ENCODE results near the gene BAIAP2.

BAIAP2 gene

GRCh38 chr17:80989586-80989913 is 45.4 kb upstream of the BAIAP2 start (continued):
- TF ChIP-seq TCF4 (CRISPR knock-in tag; IDR thresholded peaks at IDR 0.05; ENCODE audit: borderline replicate concordance) (no peak), CSRNP3 (CRISPR knock-in tag; IDR thresholded peaks at IDR 0.05) (no peak), TOX (CRISPR knock-in tag; IDR thresholded peaks at IDR 0.05; ENCODE audit: borderline replicate concordance) (no peak), ZNF8 (CRISPR knock-in tag; IDR thresholded peaks at IDR 0.05) (no peak), ESRRG (CRISPR knock-in tag; IDR thresholded peaks at IDR 0.05) (no peak), GLIS3 (CRISPR knock-in tag; IDR thresholded peaks at IDR 0.05) (no peak), PPARA (CRISPR knock-in tag; IDR thresholded peaks at IDR 0.05; ENCODE audit: borderline replicate concordance) (no peak)

GRCh38 chr17:80990921-80991644 is 43.9 kb upstream of the BAIAP2 start:
- no peak for ATAC-seq
- TF ChIP-seq ESRRG (CRISPR knock-in tag; IDR thresholded peaks at IDR 0.05) (no peak), TSHZ2 (CRISPR knock-in tag; IDR thresholded peaks at IDR 0.05) (no peak), CREB5 (CRISPR knock-in tag; IDR thresholded peaks at IDR 0.05; ENCODE audit: low read depth) (no peak), TOX (CRISPR knock-in tag; IDR thresholded peaks at IDR 0.05; ENCODE audit: borderline replicate concordance) (no peak), GLIS3 (CRISPR knock-in tag; IDR thresholded peaks at IDR 0.05) (no peak), CSRNP3 (CRISPR knock-in tag; IDR thresholded peaks at IDR 0.05) (no peak), ZNF8 (CRISPR knock-in tag; IDR thresholded peaks at IDR 0.05) (no peak), ZNF565 (CRISPR knock-in tag; conservative IDR thresholded peaks at IDR 0.05; ENCODE audit: low read depth) (no peak), RARB (CRISPR knock-in tag; IDR thresholded peaks at IDR 0.05) (no peak), PPARA (CRISPR knock-in tag; IDR thresholded peaks at IDR 0.05; ENCODE audit: borderline replicate concordance) (no peak), ZNF70 (CRISPR knock-in tag; IDR thresholded peaks at IDR 0.05) (no peak), SNAI2 (CRISPR knock-in tag; IDR thresholded peaks at IDR 0.05) (no peak), TCF4 (CRISPR knock-in tag; IDR thresholded peaks at IDR 0.05; ENCODE audit: borderline replicate concordance) (no peak), ISL1 (CRISPR knock-in tag; IDR thresholded peaks at IDR 0.05) (no peak), OSR1 (CRISPR knock-in tag; IDR thresholded peaks at IDR 0.05) (no peak), POU6F1 (CRISPR knock-in tag; IDR thresholded peaks at IDR 0.05; ENCODE audit: borderline replicate concordance, low read depth) (no peak)

GRCh38 chr17:80991645-80992076 is 43.3 kb upstream of the BAIAP2 start, which contains the start of gene CHMP6:
Gene CHMP6, plus strand, starts transcription at chr17:80991841. Its CDS starts 78 bp downstream, at chr17:80991919.
- ATAC-seq = peak; percentile 37
- TF ChIP-seq ARNTL (CRISPR knock-in tag; IDR thresholded peaks at IDR 0.05; ENCODE audit: borderline replicate concordance, low read depth) (no peak), ZFP30 (CRISPR knock-in tag; IDR thresholded peaks at IDR 0.05) (no peak), CSRNP3 (CRISPR knock-in tag; IDR thresholded peaks at IDR 0.05) (no peak), CSDC2 (CRISPR knock-in tag; IDR thresholded peaks at IDR 0.05) (peak; percentile 85; the same call in 1 of the 2 replicates), TSHZ2 (CRISPR knock-in tag; IDR thresholded peaks at IDR 0.05) (peak; percentile 86), TOX (CRISPR knock-in tag; IDR thresholded peaks at IDR 0.05; ENCODE audit: borderline replicate concordance) (no peak), ISL1 (CRISPR knock-in tag; IDR thresholded peaks at IDR 0.05) (no peak), POU6F1 (CRISPR knock-in tag; IDR thresholded peaks at IDR 0.05; ENCODE audit: borderline replicate concordance, low read depth) (no peak), ESRRG (CRISPR knock-in tag; IDR thresholded peaks at IDR 0.05) (no peak), ZC3H10 (CRISPR knock-in tag; IDR thresholded peaks at IDR 0.05) (no peak), ZNF8 (CRISPR knock-in tag; IDR thresholded peaks at IDR 0.05) (no peak), OSR1 (CRISPR knock-in tag; IDR thresholded peaks at IDR 0.05) (no peak), GLIS3 (CRISPR knock-in tag; IDR thresholded peaks at IDR 0.05) (no peak), TCF4 (CRISPR knock-in tag; IDR thresholded peaks at IDR 0.05; ENCODE audit: borderline replicate concordance) (no peak)
